Endometrial microvascular endothelial cells (primary cell): ENCODE data around the gene PKIB. TPM values are rescaled to one million over a fixed set of nuclear protein-coding genes. Genes with fewer than 3 reads are reported as not detected.

Experiments used
- in situ Hi-C: cut with HindIII; loops from 2 replicates; pipeline ENCODE4 v1.10.0; 2017; ENCODE audit warnings: low sequenced_read_pairs, low pct_unique_long_range_greater_than_20kb; ENCODE audit errors: inconsistent ontology term
- total RNA-seq: library from RNA; depleted of rRNA; stranded (reverse); fragments of >200 nt; gene quantifications from one replicate; pipeline ENCODE4 v1.2.3, GENCODE V29; 2015; ENCODE audit errors: inconsistent ontology term

PKIB gene
- total RNA-seq, 1 donor from 2014 or later: not detected

GRCh38 chr6:122694602-122695001, 84.4 kb downstream of the PKIB start:
- in situ Hi-C loops: no loop called here

DNA sequence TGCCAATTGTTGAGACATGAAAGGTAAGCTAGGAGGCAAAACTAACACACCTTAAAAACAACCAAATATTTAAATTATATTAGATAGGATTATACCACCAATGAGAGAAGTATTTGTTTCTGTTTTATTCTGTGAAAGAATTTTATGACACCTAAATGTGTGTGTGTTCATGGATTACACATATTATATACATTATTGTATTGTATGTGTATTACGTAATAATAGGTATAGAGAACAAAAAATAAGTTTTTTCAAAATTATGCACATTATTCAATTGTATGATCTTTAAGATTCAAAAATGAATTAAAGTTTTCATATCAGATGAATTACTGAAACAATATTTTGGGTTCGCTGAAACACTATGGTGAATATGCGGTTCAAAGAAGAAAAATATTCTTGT, 85.0 kb downstream of the PKIB start:
- in situ Hi-C loops: no loop called here

DNA sequence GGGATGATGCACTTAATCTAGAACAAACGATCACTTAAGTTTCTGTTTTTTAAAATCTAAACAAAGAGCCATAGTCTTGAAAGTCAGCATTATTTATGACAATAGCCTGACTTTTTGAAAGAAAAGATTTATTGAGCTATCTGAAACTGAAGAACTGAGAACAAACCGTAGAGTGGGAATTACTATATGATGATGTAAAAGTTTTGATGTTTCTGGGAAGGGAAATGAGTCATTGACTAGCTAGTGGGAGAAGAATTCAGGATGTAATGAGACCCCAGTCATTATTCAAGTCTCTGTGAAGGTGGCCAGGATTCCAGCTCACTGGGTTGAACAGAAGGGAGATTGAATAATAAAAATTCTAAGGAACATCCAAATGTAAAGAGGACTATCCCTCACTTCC, 85.9 kb downstream of the PKIB start:
- in situ Hi-C loops: no loop called here

- in situ Hi-C loops: no loop called here
Measured at GRCh38 chr6:122696853-122697252, 86.6 kb downstream of the PKIB start.

GRCh38 chr6:122697458-122697857, 87.3 kb downstream of the PKIB start:
- in situ Hi-C loops: no loop called here

- in situ Hi-C loops: no loop called here
Measured at GRCh38 chr6:122701666-122702065, 91.5 kb downstream of the PKIB start.

- in situ Hi-C loops: no loop called here
Measured at GRCh38 chr6:122702841-122703240, 92.6 kb downstream of the PKIB start.

DNA sequence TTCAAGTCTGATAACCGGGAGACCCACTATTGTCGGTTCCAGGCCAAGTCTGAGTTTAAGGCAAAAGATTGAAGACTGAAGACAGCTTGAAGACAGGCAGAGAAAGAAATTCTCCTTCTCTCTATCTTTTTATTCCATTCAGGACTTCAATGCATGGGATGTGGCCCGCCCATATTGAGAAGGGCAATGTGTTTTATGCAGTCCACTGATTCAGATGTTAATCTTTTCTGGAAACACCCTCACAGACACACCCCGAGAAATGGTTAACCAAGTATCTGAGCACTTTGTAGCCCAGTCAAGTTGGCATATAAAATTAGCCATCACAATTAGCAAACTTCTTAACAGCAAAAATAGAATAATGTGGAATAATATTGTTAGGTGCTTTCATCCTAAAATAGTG, 93.9 kb downstream of the PKIB start:
- in situ Hi-C loops: no loop called here

- in situ Hi-C loops: no loop called here
Measured at GRCh38 chr6:122709922-122710512, 99.8 kb downstream of the PKIB start.

DNA sequence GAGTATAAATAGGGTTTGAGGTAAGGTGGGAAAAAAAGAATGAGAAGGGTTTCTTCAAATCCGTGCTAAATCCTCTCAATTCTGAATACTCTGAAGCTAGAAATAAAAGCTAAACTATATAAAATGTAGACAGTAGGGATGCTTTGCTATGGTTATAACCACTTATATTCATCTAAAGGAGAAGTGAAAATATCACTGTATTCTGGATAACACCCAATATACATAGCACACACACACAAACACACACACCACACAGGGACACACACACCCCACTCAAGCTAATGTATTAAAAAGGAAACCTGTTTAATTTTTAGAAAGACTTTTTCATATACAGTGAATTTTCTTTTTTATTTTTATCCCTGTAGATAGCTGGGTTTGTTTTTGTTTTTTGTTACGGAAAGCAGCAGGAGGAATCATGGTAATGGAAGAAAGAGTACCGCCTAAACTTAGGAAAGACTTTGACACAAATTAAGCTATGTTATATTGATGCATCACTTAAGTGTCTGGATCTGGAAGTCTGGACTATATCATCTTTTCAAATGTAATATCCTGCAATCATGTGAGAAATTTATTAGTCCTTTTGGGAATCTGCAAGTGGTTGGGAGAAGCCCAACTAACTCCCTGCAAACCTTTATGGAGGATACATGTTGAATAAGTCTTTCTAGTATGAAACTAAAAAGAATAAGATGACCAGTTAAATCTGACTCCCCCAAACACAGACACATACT, 100.9 kb downstream of the PKIB start:
- in situ Hi-C loops: no loop called here

- in situ Hi-C loops: no loop called here
Measured at GRCh38 chr6:122712093-122712447, 101.9 kb downstream of the PKIB start.

GRCh38 chr6:122712448-122713137, 102.4 kb downstream of the PKIB start:
- in situ Hi-C loops: no loop called here

- in situ Hi-C loops: no loop called here
Measured at GRCh38 chr6:122713138-122713537, 102.9 kb downstream of the PKIB start.

GRCh38 chr6:122714059-122714458, 103.9 kb downstream of the PKIB start:
- in situ Hi-C loops: no loop called here

DNA sequence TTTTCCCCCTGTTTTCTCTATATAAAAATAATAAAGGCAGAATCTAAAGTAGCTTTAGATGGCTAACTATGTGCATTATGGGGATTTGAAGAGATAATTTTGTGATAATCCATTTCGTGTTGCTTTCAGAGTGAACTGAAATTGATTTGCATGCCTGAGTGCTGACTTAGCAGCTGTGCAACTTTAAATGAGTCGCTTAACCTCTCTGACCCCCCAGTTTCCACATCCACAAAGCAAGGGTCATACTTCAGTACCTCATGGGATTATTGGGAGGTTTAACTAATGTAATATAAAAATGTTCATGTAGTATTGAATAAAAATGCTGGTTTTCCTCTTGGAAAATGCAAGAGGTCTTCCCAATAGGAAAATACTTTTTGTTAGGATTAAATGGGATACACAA, 105.5 kb downstream of the PKIB start:
- in situ Hi-C loops: no loop called here

GRCh38 chr6:122717350-122717749, 107.1 kb downstream of the PKIB start:
- in situ Hi-C loops: no loop called here

DNA sequence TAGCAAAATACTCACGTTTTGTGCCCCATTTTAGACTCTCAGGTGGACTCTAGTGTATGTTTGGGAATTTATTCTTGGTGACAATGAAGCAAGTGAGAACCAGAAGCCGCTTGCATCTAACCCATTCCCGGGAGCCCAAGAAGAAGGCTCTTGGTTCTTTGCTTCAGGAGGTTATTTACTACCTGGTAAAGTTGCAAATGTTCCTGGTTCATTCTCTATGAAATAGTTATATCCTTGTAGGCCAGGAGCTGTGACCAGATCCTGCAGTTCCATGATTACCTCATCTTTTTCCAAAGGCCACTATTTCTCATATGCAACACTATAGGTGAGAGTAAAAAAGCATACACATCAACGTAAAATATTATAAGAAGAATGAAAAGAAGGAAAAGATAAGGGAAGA, 108.4 kb downstream of the PKIB start:
- in situ Hi-C loops: no loop called here

GRCh38 chr6:122719176-122719575, 109.0 kb downstream of the PKIB start:
- in situ Hi-C loops: no loop called here

GRCh38 chr6:122722746-122723145, 112.5 kb downstream of the PKIB start:
- in situ Hi-C loops: no loop called here

- in situ Hi-C loops: no loop called here
Measured at GRCh38 chr6:122726649-122727048, 116.4 kb downstream of the PKIB start.
